GM18520 (cell line): ENCODE data around the gene FBXO22.
"Not testable (repeated sequence)": the region's sequence is repeated elsewhere in the genome, so short reads cannot be mapped to it uniquely, and the experiment has no call there.

Source experiments
- ATAC-seq: cut with Tn5 transposase; IDR thresholded peaks from one replicate; pipeline ENCODE4 v1.9.1; 2021; ENCODE audit not compliant: unreplicated experiment

Gene FBXO22

DNA sequence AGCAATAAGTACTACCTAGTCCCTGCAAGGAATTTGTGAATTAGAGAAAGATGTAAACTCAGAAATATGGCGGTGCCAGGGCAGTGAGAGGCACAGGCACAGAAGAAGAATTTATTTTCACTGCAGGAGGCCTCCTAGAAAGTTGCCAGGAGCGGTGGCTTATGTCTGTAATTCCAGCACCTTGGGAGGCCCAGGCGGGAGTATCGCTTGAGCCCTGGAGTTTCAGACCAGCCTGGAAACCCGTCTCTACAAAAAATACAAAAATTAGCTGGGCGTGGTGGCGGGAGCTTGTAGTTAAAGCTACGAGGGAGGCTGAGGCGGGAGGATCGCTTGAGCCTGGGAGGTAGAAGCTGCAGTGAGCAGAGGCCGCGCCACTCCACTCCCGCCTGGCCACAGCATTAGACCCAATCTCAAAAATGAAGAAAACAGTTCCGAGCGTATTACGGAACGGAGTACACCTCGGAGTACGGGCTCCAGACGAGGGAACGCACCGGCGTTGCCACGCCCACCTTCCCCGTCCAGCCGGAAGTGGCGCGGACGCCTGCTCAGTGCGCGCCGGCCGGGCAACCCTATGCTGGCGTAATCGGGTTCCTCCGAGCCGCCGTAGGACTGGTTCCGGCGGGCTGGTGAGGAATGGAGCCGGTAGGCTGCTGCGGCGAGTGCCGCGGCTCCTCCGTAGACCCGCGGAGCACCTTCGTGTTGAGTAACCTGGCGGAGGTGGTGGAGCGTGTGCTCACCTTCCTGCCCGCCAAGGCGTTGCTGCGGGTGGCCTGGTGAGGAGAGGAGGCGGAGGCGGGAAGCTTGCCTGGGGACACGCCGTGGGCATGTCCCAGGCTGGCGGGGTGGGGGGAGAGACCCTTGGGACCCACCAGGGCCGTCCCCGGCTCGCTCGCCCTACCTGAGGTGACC lies at the start of gene FBXO22:
Gene FBXO22, plus strand, starts transcription at position 548 of the 909 bp plus-strand sequence. Its CDS starts 86 bp downstream, at position 634.
- peak; percentile 93 for ATAC-seq

DNA sequence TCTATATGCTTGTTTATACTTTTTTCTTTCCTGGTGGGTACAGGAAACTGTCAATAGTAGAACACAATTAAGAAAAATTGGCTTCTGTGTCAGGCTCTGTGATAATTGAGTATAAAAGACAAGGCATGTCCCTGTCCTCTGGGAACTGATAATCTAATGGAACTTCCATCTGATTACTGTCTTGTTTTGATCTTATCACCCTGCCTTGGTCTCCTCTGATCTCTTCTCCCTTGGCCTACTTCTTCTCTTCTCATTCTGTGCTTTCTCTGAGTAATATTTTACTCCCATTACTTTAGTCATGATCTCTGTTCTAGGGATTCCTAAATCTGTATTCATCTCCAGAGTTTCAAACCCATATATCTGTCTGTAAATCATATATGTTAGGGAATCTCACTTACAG lies 45.8 kb upstream of the FBXO22 start:
- no peak for ATAC-seq

DNA sequence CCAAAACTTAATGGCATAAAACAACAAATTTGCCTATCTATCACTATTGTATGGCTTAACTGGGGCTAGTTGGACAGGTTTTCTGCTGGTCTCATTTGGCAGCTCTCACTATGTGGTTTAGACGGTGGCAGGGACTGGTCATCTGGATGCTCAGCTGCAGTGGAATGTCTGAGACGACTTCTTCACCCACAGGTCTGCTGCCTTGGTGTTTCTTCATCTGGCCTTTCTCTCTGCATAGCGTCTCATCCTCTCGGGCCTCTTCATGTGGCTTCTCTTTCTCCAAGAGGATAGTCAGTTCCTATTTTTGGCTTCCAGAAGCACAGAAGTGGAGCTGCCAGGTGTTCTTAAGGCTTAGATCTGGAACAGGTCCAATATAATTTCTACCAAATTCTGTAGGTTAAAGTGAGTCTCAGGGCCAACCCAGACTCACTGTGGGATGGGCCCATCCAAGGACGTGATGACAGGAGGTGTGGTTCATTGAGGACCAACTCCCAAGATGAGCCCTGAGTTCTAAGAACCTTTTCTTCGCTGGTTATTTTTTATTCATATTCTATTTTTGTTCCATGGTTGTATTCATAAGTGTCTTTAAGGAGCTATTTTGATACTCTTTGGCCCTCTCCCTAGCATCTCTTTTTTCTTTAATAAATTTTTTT lies 41.8 kb upstream of the FBXO22 start:
- ATAC-seq, result no peak

DNA sequence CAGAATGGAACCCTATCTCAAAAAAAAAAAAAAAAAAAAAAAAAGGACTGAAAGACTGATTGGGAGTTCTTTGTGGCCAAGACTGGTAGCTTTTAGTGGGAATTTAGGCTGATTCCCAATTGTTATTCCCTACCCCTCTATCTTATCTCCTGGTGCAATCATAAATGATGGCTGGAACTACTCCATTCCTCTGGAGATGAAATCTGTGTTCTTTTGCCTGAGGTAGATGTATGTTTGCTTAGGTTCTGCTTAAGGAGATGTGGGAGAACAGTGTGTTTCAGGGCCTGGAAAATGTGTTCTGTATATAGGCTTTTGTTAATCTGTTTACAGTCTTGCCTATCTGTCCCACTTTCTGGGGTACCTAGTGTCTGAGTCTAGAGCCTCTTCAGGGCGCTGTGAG lies 40.9 kb upstream of the FBXO22 start:
- no peak for ATAC-seq

DNA sequence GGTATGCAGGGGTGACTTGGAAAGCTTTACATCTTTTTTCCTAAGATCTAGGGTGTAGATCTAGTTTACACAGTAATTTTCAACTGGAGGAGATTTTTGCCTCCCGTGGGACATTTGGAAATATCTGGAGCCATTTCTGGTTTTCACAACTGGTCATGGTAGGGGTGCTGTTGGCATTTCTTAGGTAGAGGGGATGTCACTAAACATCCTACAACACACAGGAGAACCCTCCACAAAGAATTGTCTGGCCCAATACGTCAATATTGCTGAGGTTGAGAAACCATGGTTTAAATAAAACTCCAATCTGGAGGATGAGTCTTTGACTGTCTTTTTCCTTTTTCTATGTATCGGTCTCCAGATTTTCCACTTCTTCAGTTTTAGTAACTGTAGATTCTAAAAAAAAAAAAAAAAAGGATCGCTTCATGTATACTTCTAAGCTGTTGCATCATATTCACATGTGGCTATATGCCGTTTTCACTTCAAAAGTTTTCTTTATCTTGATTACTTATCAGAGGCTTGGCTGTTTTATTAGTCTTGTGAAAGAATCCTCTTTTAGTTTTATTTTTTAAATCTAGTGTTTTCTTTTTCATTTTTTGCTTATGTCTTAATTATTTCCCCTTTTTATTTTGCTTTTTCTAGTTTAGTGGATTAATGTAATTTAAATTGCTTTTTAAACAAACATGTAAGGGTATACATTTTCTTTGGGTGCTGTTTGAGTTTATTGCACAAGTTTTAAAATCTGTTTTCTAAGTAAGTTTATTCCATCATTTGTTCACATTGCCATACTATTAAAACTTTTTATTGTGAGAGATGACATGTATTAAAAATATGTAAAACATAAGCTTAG lies 39.2 kb upstream of the FBXO22 start:
- ATAC-seq, result no peak

DNA sequence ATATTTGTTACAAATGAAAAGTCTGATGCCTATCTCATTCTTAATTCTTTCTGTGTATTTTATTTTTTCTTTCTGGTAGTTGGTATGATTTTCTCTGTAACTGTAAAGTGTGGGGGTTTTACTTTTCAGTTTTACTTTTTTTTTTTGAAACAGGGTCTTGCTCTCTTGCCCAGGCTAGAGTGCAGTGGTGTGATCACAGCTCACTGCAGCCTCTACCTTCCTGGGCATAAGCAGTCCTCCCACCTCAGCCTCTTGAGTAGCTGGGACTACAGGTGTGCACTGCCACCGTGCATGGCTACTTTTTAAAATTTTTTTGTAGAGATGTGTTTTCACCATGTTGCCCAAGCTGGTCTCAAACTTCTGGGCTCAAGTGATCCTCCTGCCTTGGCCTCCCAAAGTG lies 37.6 kb upstream of the FBXO22 start:
- not testable (repeated sequence) for ATAC-seq

DNA sequence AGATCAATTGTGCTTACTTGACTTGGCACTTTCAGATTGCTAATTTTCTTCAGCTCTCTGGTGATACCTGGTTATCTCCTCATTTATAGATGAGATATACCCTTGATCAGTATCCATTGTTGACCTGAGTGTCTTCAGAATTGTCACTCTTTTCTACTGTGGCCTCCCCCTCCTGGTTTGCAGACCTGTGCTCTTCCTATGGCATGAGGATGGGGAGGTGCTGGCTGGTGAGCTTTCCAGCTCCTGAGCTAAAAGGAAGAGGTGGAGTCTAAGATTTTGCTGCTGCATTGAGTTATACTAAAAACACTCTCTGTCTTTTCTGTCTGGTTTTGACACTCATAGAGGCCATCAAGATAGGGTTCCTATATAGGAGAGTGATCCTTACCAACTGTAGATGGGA lies 36.8 kb upstream of the FBXO22 start:
- no peak for ATAC-seq

DNA sequence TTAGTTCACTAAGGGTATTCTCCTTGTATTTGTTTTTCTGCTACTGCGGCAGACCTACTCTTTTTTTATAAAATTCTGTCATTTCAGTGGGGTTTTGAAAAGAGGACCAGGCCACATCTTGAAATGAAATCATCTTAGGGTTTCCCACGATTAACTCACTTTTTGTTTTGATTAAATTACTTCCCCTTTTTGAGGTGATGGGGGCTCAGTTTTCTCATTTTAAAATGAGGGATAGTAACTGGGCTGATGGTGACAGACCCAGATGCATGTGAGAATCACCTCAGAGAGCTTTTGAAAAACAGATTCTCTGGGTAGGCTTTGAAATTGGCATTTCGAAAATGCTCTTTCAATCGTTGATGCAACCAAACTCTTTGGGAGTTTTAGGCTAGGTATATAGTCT lies 36.2 kb upstream of the FBXO22 start:
- no peak for ATAC-seq

DNA sequence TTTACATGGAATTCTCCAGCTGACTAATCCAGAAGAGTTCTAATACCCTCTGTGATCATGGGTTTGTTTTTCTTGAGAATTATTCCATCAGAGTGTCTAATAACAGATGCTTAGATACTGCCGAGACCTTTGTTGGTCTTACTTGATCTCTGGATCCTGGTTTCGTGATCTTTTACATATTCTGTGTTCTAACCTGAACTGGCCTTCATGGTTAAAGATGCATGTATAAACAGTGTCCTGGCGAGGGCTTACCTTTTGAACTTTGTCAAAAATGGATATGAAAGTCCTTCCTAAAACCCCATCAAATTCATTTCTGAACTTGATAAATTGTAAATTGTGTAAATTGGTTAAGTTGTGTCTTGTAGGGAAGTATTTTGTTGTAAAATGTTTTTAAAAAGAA lies 35.7 kb upstream of the FBXO22 start:
- ATAC-seq, result no peak

DNA sequence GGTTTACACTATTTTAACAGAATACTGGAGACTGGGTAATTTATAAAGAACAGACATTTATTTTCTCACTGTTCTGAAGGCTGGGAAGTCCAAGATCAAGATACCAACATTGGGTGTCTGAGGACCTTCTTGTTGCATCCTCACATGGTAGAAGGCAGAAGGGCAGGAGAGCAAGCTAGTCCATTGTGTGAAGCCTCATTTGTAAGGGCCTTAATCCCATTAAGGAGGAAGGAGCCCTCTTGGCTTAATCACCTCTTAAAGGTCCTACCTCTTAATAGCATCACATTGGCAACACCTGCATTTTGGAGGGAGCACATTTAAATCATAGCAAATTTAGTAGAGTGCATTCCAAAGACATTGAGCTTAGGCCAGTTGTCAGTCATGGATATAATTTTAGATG lies 34.2 kb upstream of the FBXO22 start:
- ATAC-seq, result no peak

DNA sequence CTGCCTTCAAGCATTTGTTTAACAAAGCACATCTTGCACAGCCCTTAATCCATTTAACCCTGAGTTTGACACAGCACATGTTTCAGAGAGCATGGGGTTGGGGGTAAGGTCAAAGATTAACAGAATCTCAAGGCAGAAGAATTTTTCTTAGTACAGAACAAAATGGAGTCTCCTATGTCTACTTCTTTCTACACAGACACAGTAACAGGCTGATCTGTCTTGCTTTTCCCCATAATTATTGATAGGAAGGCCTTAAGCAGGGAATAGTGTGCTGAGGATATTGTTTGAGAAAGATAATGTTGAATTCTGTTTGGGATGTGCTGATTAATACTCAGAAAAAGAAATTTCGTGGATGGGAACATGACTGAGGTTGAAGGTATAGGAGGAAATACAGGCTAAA lies 32.1 kb upstream of the FBXO22 start:
- not testable (repeated sequence) for ATAC-seq

DNA sequence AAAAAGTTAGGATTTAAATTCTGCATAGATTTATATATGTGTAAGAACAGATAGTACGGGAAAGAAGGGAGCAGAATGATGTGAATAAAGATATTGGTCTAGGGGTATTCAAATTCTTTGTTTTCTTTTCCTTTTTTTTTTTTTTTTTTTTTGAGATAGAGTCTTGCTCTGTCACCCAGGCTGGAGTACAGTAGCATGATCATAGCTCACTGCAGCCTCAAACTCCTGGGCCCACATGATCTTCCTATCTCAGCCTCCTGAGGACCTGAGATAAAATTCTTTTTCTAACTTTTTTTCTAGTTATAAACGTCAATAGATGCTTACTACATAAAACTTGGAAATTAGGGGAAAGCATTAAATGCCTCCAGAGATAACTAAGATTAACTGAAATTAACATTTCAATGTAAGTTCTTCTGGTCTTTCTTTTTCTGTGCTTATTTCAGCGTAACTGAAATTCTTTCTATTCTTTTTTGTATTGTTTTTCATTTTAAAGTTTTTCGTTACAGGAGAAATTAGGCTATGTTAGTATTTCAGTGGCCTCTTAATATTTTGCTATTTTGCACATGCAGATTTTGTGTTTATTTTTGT lies 31.2 kb upstream of the FBXO22 start:
- ATAC-seq, result no peak

DNA sequence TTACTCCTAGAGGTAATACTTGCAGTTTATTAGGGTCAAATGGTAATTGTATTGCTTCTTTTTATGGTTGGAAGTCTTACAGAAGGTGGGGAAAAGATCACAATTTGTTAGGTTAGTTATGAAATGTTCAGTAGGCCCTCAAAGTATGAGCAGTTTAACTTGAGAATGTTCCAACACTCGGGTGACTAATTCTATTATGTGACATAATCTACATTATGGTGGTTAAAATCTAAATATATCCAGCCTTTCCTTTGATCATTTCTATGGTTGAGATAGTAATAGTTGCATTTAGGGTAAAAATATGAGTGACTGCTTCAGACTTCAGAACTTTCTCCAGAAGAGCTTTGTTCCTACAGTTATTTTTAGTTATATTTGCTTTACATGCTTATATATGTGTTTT lies 19.6 kb upstream of the FBXO22 start:
- ATAC-seq, result no peak

DNA sequence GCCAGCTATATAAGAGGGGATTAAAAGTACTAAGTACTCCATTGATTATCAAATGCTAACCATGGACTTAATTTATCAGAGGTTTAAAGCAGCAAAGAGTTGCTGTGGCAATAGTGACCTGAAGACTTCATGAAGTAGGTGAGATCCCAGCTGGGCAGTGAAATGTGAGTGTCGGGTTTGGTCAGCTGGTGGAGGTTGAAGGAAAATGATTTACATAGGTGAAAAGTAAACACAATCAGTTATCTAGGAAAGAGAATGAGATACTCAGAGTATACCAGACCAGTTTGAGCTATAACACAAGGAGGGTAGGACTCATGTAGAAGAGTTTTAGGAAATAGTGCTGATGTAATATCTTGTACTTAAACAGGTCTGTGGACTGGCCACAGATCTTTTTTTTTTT lies 16.5 kb upstream of the FBXO22 start:
- ATAC-seq, result no peak

DNA sequence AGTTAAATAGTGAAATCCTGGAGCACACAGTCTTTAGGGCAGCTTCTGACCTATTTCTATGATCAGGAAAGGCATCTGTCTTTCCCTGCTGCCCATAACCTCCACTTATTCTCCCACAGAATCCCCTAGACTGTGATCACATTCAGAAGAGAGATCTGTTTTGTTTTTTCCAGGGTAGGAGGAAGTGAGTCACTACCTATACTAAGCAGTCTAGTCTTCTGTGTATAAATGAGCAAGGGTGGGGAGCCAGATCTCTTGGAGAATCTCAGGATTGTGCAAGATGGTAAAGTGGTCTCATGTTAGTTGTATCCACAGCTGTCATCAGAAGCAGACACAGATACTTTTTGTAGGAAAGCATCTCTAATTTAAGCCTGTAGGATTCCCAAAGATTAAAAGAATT lies 11.8 kb upstream of the FBXO22 start:
- ATAC-seq, result no peak

DNA sequence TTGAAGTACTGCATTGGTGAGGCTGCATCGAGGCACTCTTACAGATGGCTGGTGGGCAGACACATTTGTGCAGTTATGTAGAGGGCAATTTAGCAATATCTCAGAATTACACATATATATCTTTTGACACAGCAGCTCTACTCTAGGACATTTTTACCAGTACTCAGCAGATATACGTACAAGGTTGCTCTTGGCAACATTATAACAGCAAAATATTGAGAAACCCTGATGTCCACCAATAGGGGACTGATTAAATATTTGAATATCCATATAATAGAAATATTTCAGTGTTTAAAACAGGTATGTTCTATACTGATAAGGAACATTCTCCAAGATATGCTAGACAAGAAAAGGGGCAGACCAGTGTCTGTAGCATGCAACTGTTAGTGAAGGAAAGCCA lies 7.9 kb upstream of the FBXO22 start:
- no peak for ATAC-seq

DNA sequence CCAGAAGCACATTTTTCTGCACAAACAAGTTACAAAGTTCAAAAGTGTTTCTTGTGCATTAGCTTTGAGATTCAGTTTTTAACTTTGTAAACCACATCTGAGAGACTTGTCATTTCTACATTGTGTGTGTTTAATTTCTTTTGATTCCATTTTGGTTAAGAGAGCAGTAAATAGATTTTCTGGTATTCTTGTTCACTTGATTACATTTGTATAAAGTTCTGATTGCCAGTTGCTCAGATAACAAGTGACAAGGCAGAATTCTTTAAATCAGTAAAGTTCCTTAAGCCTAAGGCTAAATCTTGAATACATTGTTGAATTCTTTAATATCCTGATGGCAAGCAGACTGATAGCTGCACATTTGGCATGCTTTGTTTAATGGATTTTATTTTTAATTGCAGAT lies 3.1 kb upstream of the FBXO22 start:
- no peak for ATAC-seq

DNA sequence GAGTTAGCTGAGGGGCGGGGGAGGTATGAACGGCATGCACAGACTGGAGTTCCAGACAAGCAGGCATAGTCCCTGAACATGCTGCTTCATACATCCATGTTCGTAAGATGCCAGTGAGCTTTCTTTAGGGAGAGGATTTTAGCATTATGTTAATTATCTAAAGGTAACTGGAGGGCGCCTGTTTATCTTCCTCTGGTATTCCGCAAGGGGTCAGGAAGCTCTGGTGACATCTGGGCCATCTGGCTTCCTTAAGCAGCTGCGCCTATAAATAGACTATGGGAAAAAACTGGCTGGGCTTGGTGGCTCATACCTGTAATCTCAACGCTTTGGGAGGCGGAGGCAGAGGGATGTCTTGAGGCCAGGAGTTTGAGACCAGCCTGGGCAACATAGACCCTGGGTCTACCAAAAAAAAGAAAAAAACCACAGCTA lies 1.5 kb upstream of the FBXO22 start:
- no peak for ATAC-seq

DNA sequence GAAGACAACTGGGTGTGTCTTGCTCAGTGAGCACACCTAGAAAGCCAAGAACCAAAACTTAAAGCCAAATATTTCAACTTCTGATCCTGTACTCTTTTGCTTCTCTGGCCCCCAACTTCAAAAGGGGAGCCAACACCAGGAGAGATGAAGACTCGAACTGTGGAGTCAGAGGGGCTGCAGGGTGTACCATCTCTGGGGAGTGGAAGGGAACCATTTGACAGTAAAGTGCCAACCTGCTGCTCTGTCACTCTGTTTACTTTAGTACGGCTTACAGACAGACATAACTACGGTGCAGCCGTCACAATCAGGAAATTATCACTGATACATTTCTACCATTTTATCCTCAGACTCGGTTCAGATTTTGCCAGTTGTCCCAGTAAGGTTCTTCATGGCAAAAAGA lies 1.6 kb downstream of the FBXO22 start:
- ATAC-seq, result no peak

DNA sequence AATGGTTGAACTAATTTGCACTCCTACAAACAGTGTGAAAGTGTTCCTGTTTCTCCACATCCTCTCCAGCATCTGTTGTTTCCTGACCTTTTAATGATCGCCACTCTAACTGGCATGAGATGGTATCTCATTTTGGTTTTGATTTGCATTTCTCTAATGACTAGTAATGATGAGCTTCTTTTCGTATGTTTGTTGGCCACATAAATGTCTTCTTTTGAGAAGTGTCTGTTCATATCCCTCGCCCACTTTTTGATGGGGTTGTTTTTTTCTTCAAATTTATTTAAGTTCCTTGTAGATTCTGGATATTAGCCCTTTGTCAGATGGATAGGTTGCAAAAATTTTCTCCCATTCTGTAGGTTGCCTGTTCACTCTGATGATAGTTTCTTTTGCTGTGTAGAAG lies 6.7 kb downstream of the FBXO22 start:
- ATAC-seq, result not testable (repeated sequence)

DNA sequence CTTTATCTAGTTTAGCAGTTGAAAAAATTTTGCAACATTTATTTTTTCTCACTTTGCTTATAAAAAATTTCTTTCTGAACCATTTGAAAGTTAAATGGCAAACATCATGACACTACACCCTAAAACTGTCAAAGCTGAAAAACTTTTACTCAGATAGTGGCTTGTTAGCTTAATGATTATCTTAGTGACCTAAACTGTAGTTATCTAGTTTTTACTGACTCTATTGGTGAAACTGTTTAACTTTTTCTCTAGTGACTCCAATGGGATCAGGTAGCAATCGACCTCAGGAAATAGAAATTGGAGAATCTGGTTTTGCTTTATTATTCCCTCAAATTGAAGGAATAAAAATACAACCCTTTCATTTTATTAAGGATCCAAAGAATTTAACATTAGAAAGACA lies 13.3 kb downstream of the FBXO22 start:
- no peak for ATAC-seq
